ENCODE measurements around the gene ADORA3.

GRCh38 chr1:111489604-111490003 is 13.8 kb downstream of the ADORA3 start:
- TF ChIP-seq, protein P1, sequence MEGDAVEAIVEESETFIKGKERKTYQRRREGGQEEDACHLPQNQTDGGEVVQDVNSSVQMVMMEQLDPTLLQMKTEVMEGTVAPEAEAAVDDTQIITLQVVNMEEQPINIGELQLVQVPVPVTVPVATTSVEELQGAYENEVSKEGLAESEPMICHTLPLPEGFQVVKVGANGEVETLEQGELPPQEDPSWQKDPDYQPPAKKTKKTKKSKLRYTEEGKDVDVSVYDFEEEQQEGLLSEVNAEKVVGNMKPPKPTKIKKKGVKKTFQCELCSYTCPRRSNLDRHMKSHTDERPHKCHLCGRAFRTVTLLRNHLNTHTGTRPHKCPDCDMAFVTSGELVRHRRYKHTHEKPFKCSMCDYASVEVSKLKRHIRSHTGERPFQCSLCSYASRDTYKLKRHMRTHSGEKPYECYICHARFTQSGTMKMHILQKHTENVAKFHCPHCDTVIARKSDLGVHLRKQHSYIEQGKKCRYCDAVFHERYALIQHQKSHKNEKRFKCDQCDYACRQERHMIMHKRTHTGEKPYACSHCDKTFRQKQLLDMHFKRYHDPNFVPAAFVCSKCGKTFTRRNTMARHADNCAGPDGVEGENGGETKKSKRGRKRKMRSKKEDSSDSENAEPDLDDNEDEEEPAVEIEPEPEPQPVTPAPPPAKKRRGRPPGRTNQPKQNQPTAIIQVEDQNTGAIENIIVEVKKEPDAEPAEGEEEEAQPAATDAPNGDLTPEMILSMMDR (IDR thresholded peaks at IDR 0.05), result no peak
- TF ChIP-seq POLR2AphosphoS5 (IDR thresholded peaks at IDR 0.05; ENCODE audit: low read depth, low read length) (no peak), REST (IDR thresholded peaks at IDR 0.05; ENCODE audit: insufficient read depth in 1 of 2, low read depth in 2 of 2, low read length in 1 of 2) (no peak), TCF7L2 (IDR thresholded peaks at IDR 0.05; ENCODE audit: low read depth, low read length) (no peak), SIN3A (IDR thresholded peaks at IDR 0.05; ENCODE audit: borderline replicate concordance, insufficient read depth, low read depth, low read length) (no peak)

Data from Panc1 (cell line).